GM19324 (cell line): ENCODE results near the gene SLC38A10.
A peak's percentile ranks its signal among the peaks of the same experiment; 100 is the strongest.

Experiments used
- ATAC-seq: cut with Tn5 transposase; IDR thresholded peaks from one replicate; pipeline ENCODE4 v1.9.1; 2021; ENCODE audit warnings: mild to moderate bottlenecking, moderate library complexity; ENCODE audit not compliant: unreplicated experiment, low FRiP score

SLC38A10 gene

GRCh38 chr17:81244358-81245023, 50.6 kb downstream of the SLC38A10 start:
- ATAC-seq: no peak

GRCh38 chr17:81243333-81243664, 51.8 kb downstream of the SLC38A10 start:
- no peak for ATAC-seq

- no peak for ATAC-seq
These were observed 52.4 kb downstream of the SLC38A10 start for GRCh38 chr17:81242421-81243332.

- ATAC-seq: no peak
These were observed 53.3 kb downstream of the SLC38A10 start for GRCh38 chr17:81241648-81242420.

- no peak for ATAC-seq
These were observed 53.9 kb downstream of the SLC38A10 start for GRCh38 chr17:81241203-81241602.

GRCh38 chr17:81240761-81241160, 54.3 kb downstream of the SLC38A10 start:
- no peak for ATAC-seq

- ATAC-seq: no peak
These were observed 55.2 kb downstream of the SLC38A10 start for GRCh38 chr17:81239714-81240555.

- ATAC-seq: peak; percentile 89
These were observed 56.0 kb downstream of the SLC38A10 start, which contains the start of the genes NDUFAF8 and TEPSIN for GRCh38 chr17:81238815-81239713. TSS of gene NDUFAF8 (plus strand) at chr17:81239318. CDS start at chr17:81239364, 46 bp downstream. TSS of gene TEPSIN (minus strand) at chr17:81239055. CDS start at chr17:81239033, 22 bp downstream.

GRCh38 chr17:81238490-81238814, 56.7 kb downstream of the SLC38A10 start:
- no peak for ATAC-seq

GRCh38 chr17:81237591-81238489, 57.3 kb downstream of the SLC38A10 start:
- ATAC-seq: no peak

GRCh38 chr17:81236784-81237183, 58.3 kb downstream of the SLC38A10 start:
- ATAC-seq: no peak

GRCh38 chr17:81235822-81236740, 59.0 kb downstream of the SLC38A10 start:
- ATAC-seq: no peak

- ATAC-seq: no peak
These were observed 59.9 kb downstream of the SLC38A10 start for GRCh38 chr17:81234940-81235821.

GRCh38 chr17:81234506-81234855, 60.6 kb downstream of the SLC38A10 start:
- ATAC-seq: no peak

GRCh38 chr17:81233811-81234505, 61.1 kb downstream of the SLC38A10 start:
- no peak for ATAC-seq

GRCh38 chr17:81233316-81233715, 61.8 kb downstream of the SLC38A10 start:
- ATAC-seq: no peak
